ENCODE results near the gene KAZN. TPM values are rescaled to one million over a fixed set of nuclear protein-coding genes. Genes with fewer than 3 reads are reported as not detected.

Gene KAZN
- total and polyA plus RNA-seq, 10 donors, result 20.0 to 245 (median 144) TPM

DNA sequence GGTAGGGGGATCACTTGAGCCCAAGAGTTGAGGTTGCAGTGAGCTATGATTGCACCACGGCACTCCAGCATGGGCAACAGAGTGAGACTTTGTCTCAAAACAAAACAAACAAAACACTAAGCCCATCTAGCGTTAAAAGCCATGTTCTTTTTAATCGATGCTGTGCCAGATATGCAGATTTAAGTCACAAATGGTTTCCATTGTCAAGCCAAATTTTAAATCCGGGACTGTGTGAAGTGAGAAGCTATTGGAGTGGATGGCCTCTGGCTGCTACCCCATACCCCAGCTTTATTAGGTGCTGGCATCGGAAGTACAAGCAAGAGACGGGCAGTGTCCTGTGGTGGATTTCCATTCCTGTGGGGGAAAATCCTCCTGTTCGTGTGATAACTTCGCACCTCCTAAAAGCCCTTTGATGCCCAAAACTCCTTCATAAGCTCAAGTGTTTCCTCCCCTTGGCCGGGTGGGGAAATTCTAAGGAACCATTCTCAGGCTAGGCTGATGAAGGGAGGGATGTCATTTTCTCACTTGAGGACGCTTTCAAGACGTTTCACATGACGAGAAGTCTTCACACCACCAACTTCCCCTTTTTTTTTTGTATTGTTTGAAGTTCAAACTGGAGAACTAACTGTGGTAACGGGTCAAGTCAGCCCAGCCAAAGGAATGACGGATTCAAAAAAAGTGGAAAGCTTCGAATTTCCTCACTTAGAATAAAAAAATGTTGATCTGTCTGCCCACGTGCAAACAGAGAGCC is 140.8 kb downstream of the KAZN start:
- H3K9me3 ChIP-seq, result no peaks in the 10 kb centered on the region
- H3K27ac ChIP-seq, result no peak overlapping the region
- TF ChIP-seq POLR2AphosphoS5 (IDR thresholded peaks at IDR 0.05), result no peak
- no peak for TF ChIP-seq POLR2A (IDR thresholded peaks at IDR 0.05)
- TF ChIP-seq CTCF (IDR thresholded peaks at IDR 0.05 in 8 of 11, conservative IDR thresholded peaks at IDR 0.05 in 3 of 11), result no peak
- no peaks in the 10 kb centered on the region for H3K4me1 ChIP-seq
- 46 to 61% (median 51%) methylated on average over 16 of the region's 16 CpGs for WGBS, 5 donors
- no peak for DNase-seq
- no peaks in the 10 kb centered on the region for H3K36me3 ChIP-seq
- intact Hi-C loops (cut with DNase I; ENCODE audit: low total_unique reads), result no loop called here
- no peak overlapping the region for H3K4me3 ChIP-seq
- H3K27me3 ChIP-seq (replicated peaks in 1 of 7), result peaks cover 0 to 73% (median 6%) of the 10 kb centered on the region in 7 donors

GRCh38 chr1:14740016-14740415 is 141.5 kb downstream of the KAZN start:
- TF ChIP-seq POLR2A (IDR thresholded peaks at IDR 0.05) (no peak), POLR2AphosphoS5 (IDR thresholded peaks at IDR 0.05) (no peak), CTCF (IDR thresholded peaks at IDR 0.05 in 8 of 11, conservative IDR thresholded peaks at IDR 0.05 in 3 of 11) (no peak)
- intact Hi-C loops (cut with DNase I; ENCODE audit: low total_unique reads), result no loop called here
- no peak overlapping the region for H3K4me3 ChIP-seq
- H3K27ac ChIP-seq, result no peak overlapping the region
- peaks cover 0 to 73% (median 6%) of the 10 kb centered on the region in 7 donors for H3K27me3 ChIP-seq (replicated peaks in 1 of 7)
- H3K4me1 ChIP-seq, result no peaks in the 10 kb centered on the region
- H3K36me3 ChIP-seq, result no peaks in the 10 kb centered on the region
- H3K9me3 ChIP-seq, result no peaks in the 10 kb centered on the region
- DNase-seq, result no peak
- 56 to 72% (median 66%) methylated on average over 8 of the region's 8 CpGs for WGBS, 5 donors

DNA sequence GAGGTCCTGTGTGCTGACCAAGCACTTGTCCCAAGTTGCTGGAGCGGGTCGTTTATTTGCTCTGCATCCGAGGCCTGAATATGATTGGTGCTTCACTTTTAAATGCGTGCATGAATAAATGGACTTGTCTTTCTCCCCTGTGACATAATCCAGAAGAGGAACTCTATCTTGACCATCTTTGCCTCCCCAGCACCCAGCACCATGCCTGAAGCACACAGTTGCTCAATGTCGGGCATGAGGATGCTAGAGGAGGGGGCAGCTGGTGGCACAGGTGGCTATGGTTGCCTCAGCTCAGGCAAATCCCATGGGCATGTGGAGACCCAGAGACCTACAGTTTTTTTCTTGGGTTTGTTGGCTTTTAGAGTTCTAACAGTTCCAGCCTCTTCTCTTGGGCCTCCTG is 142.6 kb downstream of the KAZN start:
- intact Hi-C loops (cut with DNase I; ENCODE audit: low total_unique reads), result no loop called here
- TF ChIP-seq POLR2A (IDR thresholded peaks at IDR 0.05), result no peak
- 71 to 83% (median 79%) methylated on average over 5 of the region's 5 CpGs for WGBS, 5 donors
- DNase-seq, result no peak
- Histone ChIP-seq H3K9me3 (no peaks in the 10 kb centered on the region), H3K4me3 (no peak overlapping the region), H3K36me3 (no peaks in the 10 kb centered on the region), H3K27ac (no peak overlapping the region), H3K27me3 (replicated peaks in 1 of 7) (peaks cover 0 to 73% (median 6%) of the 10 kb centered on the region in 7 donors), H3K4me1 (no peaks in the 10 kb centered on the region)

DNA sequence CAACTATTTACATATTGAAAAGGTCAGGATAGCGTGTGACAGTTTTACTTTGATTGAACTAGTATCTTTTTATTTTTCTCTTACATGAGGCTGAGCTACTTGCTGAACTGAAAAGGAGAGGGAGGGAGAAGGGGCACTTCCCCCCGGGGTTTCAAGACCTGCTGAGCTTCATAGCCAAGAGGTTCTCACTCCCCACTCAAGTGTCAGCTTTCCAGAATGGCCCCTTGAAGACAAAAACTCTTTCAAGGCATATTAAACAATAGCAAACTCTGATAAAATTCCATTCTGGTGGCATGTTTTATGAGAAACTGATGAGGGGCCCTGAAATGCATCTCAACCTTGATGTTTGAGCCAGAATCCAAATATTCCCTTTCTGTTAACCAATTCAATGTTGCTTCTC is 143.0 kb downstream of the KAZN start:
- no peaks in the 10 kb centered on the region for H3K36me3 ChIP-seq
- peaks cover 0 to 72% (median 6%) of the 10 kb centered on the region in 7 donors for H3K27me3 ChIP-seq (replicated peaks in 1 of 7)
- DNase-seq, result no peak
- intact Hi-C loops (cut with DNase I; ENCODE audit: low total_unique reads), result no loop called here
- no peak overlapping the region for H3K27ac ChIP-seq
- 38 to 61% (median 56%) methylated on average over 2 of the region's 2 CpGs for WGBS, 5 donors
- H3K9me3 ChIP-seq, result no peaks in the 10 kb centered on the region
- H3K4me1 ChIP-seq, result no peaks in the 10 kb centered on the region
- no peak overlapping the region for H3K4me3 ChIP-seq
- TF ChIP-seq CTCF (IDR thresholded peaks at IDR 0.05 in 8 of 11, conservative IDR thresholded peaks at IDR 0.05 in 3 of 11) (no peak), POLR2AphosphoS5 (IDR thresholded peaks at IDR 0.05) (no peak), POLR2A (IDR thresholded peaks at IDR 0.05) (no peak)
